ENCODE measurements around the gene MT4.

Gene MT4

DNA sequence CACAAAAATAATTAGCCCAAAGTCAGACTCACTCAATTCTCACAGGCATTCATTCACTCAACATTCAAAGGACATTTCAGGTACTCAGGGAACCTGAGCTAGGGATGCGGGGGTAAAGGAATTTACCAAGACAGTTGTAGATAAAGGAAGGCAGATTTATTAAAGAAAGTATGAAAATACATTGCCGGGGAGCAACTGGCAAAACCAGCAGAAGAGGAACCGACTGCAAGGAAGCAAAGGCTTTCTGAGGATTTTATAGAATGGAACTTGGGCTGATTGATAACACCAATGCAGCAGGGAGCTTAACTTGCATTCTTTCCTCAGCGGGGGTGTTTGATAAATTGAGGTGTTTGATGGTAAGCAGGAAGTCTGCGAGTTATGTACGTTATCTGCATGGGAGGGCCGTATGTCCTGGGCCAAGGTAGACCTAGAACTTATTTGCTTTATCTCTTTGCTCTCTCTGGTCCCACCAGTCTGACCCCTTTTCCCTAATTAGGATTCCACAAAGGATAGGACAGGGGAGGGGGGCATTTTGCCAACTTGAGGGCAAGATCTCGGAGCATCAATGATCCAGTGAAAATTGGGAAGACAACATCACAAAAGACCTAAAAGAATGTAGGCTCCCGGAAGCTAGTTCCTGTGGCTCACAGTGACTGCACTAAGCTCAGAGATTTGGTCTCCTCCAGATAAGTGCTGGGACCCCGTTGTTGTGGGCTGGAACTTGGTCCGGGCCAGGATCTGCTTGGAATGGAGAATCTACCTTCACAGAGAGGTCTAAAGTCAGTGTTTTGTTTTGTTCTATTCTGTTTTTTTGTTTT, 18.7 kb downstream of the MT4 start:
- no peaks in the 10 kb centered on the region for H3K4me1 Mint-ChIP-seq
- no peak overlapping the region for H3K4me3 Mint-ChIP-seq
- DNase-seq (ENCODE audit: low spot score in 2 of 2): no peak
- no peak overlapping the region for H3K27ac Mint-ChIP-seq
- no peaks in the 10 kb centered on the region for H3K9me3 Mint-ChIP-seq
- H3K36me3 Mint-ChIP-seq: no peaks in the 10 kb centered on the region
- ATAC-seq: no peak

DNA sequence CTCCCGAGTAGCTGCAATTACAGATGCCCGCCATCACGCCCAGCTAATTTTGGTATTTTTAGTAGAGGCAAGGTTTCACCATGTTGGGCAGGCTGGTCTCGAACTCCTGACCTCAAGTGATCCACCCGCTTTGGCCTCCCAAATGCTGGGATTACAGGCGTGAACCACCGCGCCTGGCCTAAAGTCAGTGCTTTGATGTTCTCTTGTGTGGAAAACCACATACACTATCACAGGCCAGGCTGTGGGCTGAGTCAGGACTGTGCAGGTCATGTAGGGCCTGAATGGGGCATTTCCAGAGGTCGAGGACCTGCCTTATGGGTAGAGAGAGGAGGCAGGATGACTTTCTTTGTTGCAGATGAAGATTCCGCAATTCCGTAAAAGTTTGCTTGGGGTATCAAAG, 19.4 kb downstream of the MT4 start:
- ATAC-seq (no peak), DNase-seq (ENCODE audit: low spot score in 2 of 2) (no peak)
- Mint-ChIP-seq H3K9me3 (no peaks in the 10 kb centered on the region), H3K27ac (no peak overlapping the region), H3K36me3 (no peaks in the 10 kb centered on the region), H3K4me3 (no peak overlapping the region), H3K4me1 (peaks cover 5% of the 10 kb centered on the region)

DNA sequence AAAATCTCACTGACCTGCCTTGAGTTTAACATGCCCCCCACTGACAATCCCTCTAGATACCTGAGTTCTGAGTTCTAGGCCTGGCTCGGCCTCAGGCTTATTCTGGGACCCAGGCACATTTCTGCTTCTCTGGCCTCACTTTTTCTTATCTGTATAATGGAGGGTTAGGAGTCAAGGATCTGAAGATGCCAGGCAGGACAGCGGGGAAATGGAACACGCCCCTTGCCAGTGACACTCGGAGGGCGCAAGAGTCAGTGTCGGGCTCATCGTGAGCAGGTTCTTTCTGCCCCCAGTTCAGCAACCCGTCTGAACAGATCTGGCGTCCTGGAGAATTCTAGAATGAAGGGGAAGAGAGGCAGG, 23.9 kb downstream of the MT4 start:
- no peak for DNase-seq (ENCODE audit: low spot score in 2 of 2)
- H3K27ac Mint-ChIP-seq: no peak overlapping the region
- no peak for ATAC-seq
- H3K9me3 Mint-ChIP-seq: no peaks in the 10 kb centered on the region
- H3K4me3 Mint-ChIP-seq: peak overlapping the region; percentile 78
- H3K4me1 Mint-ChIP-seq: peaks cover 19% of the 10 kb centered on the region
- H3K36me3 Mint-ChIP-seq: peaks cover 4% of the 10 kb centered on the region

DNA sequence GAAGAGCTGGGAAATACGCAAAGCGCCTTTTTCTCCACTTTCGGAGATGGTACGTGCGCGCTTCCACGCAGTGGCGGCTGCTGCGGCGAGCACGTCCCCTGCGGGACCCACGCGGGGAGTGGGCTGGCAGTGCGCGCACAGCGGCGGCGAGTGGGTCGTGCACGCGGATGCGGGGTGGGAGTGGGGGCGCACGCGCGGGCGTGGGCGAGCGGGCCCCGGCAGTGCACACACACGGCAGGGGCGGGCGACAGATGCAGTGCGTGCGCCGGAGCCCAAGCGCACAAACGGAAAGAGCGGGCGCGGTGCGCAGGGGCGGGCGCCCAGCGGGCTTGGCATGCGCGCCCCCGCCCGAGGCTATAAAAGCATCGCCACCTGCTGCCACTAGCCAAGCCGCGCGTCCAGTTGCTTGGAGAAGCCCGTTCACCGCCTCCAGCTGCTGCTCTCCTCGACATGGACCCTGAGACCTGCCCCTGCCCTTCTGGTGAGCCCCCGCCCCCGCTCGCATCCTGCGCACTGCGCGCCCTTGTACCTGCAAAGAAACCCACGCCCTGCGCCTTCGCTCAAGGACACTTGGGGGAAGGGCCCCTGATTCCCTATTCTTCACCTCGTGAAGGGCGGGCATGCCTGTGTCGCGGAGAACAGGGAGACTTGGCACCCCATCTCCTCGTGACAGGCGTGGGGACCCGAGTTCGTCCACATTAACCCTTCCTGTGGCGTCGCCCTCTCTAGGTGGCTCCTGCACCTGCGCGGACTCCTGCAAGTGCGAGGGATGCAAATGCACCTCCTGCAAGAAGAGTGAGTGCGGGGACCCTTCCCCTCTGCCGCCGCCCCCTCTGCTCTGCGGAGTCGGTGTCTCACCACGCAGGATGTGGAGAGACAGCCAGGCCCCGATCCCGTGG, 24.5 kb downstream of the MT4 start, which contains the start of gene MT3:
Gene MT3 (plus strand): TSS at position 388 of the 899 bp plus-strand sequence. CDS start 63 bp downstream, at position 451.
- Mint-ChIP-seq H3K27ac (no peak within 1 kb of the TSS), H3K4me3 (peak within 1 kb of the TSS; percentile 78), H3K4me1 (peaks cover 19% of the 10 kb centered on the region), H3K36me3 (peaks cover 4% of the 10 kb centered on the region), H3K9me3 (no peaks in the 10 kb centered on the region)
- no peak for DNase-seq (ENCODE audit: low spot score in 2 of 2)
- ATAC-seq: peak; percentile 75

DNA sequence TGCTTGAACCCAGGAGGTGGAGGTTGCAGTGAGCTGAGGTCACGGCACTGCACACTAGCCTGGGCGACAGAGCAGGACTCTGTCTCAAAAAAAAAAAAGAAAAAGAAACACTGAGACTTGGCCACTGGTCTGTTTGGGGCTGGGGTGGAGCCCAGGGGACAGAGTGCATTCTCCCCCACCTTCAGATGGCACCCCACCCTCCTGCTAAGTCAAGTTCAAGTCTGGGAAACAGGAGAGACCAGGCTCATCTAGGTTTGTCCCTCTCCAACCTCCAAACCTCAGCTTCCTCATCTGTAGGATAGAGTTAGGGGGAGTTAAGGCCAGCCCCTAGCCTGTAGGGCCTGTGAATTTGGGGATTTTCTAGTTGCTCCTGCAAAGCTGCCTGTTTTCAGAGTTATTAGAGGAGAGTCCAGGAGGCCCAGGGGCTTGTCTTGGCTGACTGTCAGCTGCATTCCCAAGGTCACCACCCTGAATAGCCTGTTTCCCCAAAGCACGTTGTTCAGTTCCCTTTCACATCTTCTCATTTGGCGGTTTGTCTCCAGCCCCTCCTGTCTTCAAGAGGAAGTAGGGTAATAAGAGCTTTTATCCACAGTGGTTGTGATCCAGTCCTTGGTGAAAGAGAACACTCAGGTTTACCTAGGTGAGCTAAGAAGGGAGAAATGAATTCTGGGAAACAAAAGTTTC, 26.6 kb downstream of the MT4 start:
- ATAC-seq (no peak), DNase-seq (ENCODE audit: low spot score in 2 of 2) (no peak)
- H3K27ac Mint-ChIP-seq: no peak overlapping the region
- H3K4me1 Mint-ChIP-seq: peaks cover 19% of the 10 kb centered on the region
- H3K4me3 Mint-ChIP-seq: no peak overlapping the region
- H3K36me3 Mint-ChIP-seq: peaks cover 4% of the 10 kb centered on the region
- H3K9me3 Mint-ChIP-seq: no peaks in the 10 kb centered on the region

DNA sequence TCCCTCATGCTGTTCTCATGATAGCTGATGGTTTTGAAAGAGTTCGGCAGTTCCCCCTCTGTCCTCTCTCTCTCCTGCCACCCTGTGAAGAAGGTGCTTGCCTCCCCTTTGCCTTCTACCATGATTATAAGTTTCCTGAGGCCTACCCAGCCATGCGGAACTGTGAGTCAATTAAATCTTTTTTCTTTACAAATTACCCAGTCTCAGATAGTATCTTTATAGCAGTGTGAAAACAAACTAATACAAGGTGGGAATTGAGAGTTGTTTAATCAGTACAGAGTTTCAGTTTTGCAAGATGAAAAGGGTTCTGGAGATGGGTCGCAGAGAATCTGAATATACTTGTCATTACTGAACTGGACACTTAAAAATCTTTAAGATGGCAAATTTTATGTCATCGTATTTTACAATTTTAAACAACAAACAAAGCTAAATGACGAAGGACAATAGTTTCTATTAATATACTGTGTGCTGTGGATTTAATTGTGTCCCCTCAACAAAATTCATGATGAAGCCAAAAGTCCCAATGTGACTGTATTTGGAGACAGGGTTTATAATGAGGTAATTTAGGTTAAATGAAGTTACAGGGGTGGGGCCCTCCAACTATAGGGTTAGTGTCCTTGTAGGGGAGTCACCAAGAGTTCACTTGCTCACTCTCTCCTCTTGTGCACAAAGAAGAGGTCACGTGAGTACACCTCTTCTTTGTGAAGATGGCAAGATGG, 28.9 kb downstream of the MT4 start:
- H3K4me3 Mint-ChIP-seq: no peak overlapping the region
- no peak for DNase-seq (ENCODE audit: low spot score in 2 of 2)
- peaks cover 4% of the 10 kb centered on the region for H3K36me3 Mint-ChIP-seq
- H3K27ac Mint-ChIP-seq: no peak overlapping the region
- H3K9me3 Mint-ChIP-seq: no peaks in the 10 kb centered on the region
- H3K4me1 Mint-ChIP-seq: peaks cover 17% of the 10 kb centered on the region
- ATAC-seq: no peak

DNA sequence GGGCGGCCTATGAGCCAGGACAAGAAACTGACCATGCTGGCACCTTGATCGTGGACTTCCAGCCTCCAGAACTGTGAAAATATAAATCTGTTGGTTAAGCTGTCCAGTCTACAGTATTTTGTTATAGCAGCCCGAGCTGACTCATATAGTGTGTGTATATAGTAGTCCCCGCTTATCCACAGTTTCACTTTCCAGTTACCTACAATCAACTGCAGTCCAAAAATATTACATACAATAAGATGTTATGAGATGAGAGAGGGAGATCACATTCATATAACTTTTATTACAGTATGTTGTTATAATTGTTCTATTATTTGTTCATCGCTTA, 29.4 kb downstream of the MT4 start:
- Mint-ChIP-seq H3K9me3 (no peaks in the 10 kb centered on the region), H3K4me3 (no peak overlapping the region), H3K27ac (no peak overlapping the region), H3K4me1 (peaks cover 13% of the 10 kb centered on the region), H3K36me3 (peaks cover 4% of the 10 kb centered on the region)
- ATAC-seq (no peak), DNase-seq (ENCODE audit: low spot score in 2 of 2) (no peak)

DNA sequence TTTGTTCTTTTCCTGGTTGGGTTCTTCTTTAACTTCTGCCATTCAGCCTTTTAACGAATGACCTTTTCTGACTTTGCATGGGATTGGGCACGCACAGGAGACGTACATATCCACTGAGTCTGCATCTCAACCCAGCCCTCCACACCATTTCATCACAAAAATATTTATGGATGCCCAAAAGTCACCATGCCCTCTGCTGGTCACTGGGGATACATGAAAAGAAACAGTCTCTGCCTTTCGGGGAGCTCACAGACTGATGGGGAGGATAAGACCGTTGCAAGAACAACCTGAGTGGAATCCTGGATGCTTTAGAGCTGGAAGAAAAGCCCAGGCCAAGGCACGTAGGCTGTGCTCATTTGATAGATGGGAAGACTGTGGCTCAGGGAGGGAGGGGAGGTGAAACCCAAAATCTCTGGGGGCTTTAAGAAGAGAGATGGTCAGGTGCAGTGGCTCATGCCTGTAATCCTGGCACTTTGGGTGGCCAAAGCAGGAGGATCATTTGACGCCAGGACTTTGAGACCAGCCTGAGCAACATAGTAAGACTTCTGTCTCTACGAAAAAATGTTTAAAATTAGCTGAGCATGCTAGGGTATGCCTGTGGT, 35.6 kb downstream of the MT4 start:
- H3K4me1 Mint-ChIP-seq: peaks cover 9% of the 10 kb centered on the region
- no peaks in the 10 kb centered on the region for H3K9me3 Mint-ChIP-seq
- no peak overlapping the region for H3K27ac Mint-ChIP-seq
- H3K4me3 Mint-ChIP-seq: no peak overlapping the region
- ATAC-seq (peak; percentile 60), DNase-seq (ENCODE audit: low spot score in 2 of 2) (no peak)
- no peaks in the 10 kb centered on the region for H3K36me3 Mint-ChIP-seq

DNA sequence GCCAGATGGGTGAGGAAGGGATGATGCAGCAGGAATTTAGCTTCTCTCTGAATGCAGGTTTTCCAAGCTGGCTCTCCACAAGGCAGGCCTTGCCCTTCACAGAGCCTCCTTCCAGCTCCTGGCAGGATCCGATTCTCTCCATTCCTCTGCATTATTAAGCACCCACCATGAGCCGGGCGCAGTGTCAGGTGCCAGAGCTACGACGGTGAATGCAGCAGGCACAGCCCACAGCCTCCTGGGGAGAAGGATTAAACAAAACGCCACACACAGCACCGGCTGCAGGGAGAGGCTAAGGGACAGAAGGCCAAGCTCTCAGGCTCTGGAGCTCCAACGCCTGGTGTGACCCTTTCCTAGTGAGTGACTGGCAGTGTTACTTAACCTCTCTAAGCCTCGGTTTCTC, 36.5 kb downstream of the MT4 start:
- Mint-ChIP-seq H3K4me3 (no peak overlapping the region), H3K27ac (no peak overlapping the region), H3K36me3 (no peaks in the 10 kb centered on the region), H3K4me1 (peaks cover 11% of the 10 kb centered on the region), H3K9me3 (no peaks in the 10 kb centered on the region)
- ATAC-seq: no peak
- no peak for DNase-seq (ENCODE audit: low spot score in 2 of 2)

DNA sequence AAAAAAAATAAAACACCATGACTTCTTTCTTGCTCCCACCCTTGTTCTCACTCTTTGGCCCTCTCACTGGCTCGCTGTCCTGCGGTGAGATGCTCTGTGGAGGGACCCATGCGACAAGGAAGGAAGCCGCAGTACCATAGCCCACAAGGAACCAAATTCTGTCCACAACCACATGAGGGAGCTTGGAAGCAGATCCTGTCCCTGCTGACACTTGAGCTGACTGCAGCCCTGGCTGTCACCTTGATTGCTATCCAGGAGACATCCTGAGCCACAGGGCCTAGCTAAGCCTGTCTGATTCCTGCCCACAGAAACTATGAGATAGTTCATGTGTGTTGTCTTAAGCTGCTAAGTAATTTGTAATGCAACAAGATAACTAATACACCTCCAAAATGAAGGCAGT, 38.7 kb downstream of the MT4 start:
- DNase-seq (ENCODE audit: low spot score in 2 of 2): no peak

DNA sequence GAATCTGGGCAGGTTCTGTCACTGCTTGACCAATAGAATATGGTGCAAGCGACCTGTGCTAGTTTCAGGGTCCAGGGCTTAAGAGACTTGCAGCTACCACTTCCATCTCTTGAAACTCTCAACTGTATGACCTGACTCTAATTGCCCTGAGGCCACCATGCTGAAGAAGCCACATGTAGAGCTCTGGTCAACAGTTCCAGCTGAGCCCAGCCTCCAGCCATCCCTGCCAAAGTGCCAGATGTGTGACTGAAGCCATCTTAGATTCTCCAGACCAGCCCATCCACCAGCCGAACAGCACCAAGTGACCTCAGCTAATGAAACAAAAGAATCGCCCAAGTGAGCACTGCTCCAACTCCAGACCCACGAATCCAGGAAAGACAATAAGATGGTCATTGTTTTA, 40.1 kb downstream of the MT4 start:
- peaks cover 40% of the 10 kb centered on the region for H3K4me1 Mint-ChIP-seq
- H3K4me3 Mint-ChIP-seq: no peak overlapping the region
- ATAC-seq: no peak
- DNase-seq (ENCODE audit: low spot score in 2 of 2): no peak
- no peaks in the 10 kb centered on the region for H3K36me3 Mint-ChIP-seq
- no peaks in the 10 kb centered on the region for H3K9me3 Mint-ChIP-seq
- no peak overlapping the region for H3K27ac Mint-ChIP-seq

More for the DNA sequence above, 38.7 kb downstream of the MT4 start:
- Mint-ChIP-seq H3K9me3 (no peaks in the 10 kb centered on the region), H3K36me3 (no peaks in the 10 kb centered on the region), H3K4me1 (peaks cover 27% of the 10 kb centered on the region), H3K27ac (no peak overlapping the region), H3K4me3 (no peak overlapping the region)
- ATAC-seq: no peak

DNA sequence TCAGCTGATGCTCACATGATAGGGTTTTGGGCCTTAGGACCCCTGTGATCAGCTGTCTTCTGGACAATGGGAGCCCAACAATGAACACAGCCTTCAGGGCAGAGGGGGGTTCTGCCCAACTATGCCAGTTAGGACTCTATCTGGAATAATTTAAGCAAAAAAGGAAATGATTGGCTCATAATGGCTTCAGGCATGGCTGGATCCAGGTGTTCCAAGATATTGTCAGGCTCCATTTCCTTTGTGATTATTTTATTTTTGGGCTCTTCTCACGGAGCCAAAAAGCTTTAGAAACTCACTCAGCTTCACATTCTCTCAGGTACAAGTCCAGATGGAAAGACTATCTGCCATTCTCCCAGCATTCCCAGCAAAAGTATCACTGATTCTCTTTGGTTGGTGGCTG, 40.6 kb downstream of the MT4 start:
- no peak for DNase-seq (ENCODE audit: low spot score in 2 of 2)
- no peaks in the 10 kb centered on the region for H3K9me3 Mint-ChIP-seq
- no peak overlapping the region for H3K4me3 Mint-ChIP-seq
- ATAC-seq: no peak
- H3K36me3 Mint-ChIP-seq: no peaks in the 10 kb centered on the region
- H3K4me1 Mint-ChIP-seq: peaks cover 41% of the 10 kb centered on the region
- no peak overlapping the region for H3K27ac Mint-ChIP-seq

DNA sequence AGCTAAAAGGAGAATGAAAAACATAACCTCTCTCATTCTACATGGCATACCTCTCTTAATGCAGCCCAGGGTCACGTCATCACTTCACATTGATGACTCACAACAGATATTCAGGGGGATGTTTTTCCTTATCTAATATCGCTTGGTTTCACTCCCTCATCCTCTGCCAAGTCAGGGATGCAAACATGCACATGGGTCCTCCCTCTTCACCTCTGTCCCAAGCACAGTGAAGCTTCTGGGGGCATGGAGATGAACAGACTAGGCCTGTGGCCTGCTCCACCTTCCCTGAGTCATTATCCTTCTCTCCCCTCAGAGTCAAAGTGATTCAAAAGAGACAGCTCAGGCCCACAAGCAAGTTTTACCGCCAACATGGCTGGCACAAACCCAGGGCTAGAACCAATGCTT, 41.2 kb downstream of the MT4 start:
- H3K9me3 Mint-ChIP-seq: no peaks in the 10 kb centered on the region
- ATAC-seq (peak; percentile 40), DNase-seq (ENCODE audit: low spot score in 2 of 2) (no peak)
- no peak overlapping the region for H3K27ac Mint-ChIP-seq
- no peaks in the 10 kb centered on the region for H3K36me3 Mint-ChIP-seq
- H3K4me1 Mint-ChIP-seq: peaks cover 42% of the 10 kb centered on the region
- no peak overlapping the region for H3K4me3 Mint-ChIP-seq

DNA sequence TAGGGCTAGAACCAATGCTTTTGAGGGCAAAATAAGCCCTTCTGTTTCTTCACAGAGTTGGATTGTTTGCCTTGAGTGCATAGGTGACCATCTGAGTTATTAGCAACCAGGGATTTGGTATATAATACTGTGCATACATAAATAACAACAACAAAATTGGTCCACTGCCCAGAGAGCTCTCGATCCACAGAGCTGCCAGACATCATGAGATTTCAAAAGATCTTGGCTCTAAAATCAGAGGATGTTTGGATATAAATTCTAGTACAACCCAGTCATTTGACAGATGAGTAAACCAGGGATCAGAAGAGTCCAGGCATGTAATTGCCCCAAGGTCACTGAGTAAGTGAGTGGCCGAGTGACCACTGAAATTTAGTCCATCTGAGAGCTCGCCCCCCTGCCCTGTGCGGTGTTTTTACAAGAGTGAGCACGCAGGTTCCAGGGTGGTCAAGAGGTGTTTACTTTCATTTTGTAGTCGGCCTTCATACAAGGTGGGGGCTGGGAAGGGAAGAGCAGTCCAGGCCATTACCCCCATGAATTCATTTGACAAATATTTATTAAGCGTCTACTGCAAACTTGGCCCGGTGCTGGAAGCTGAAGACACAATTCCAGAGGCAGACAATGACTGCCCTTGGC, 41.7 kb downstream of the MT4 start:
- Mint-ChIP-seq H3K4me1 (peaks cover 47% of the 10 kb centered on the region), H3K4me3 (peak overlapping the region; percentile 36), H3K9me3 (no peaks in the 10 kb centered on the region), H3K36me3 (no peaks in the 10 kb centered on the region), H3K27ac (peak overlapping the region; percentile 79)
- ATAC-seq (no peak), DNase-seq (ENCODE audit: low spot score in 2 of 2) (no peak)

Measured in stimulated activated effector memory CD8-positive, alpha-beta T cell treated with anti-CD3 and anti-CD28 coated beads, Interleukin-12 subunit alpha, Interleukin-12 subunit beta, amount 100 ng/mL, for 72 hours (primary cell).